Peyer's patch (tissue), 4 donors: ENCODE results near the gene SCAF1. TPM values are rescaled to one million over a fixed set of nuclear protein-coding genes. Genes with fewer than 3 reads are reported as not detected.

Experiments
- DNase-seq, 3 donors: peaks; one replicate each; pipeline ENCODE4 v3.0.0-alpha.2; 2017 to 2019
- H3K27ac ChIP-seq, 4 donors: fragments of 200-600 bp; sonication (generic); one replicate each; pipeline ENCODE4 v1.5.1; 2016 to 2019
- H3K27me3 ChIP-seq, 2 donors: fragments of 200-600 bp; sonication (generic); one replicate each; pipeline ENCODE4 v1.5.1; 2019
- H3K36me3 ChIP-seq, 3 donors: fragments of 200-600 bp; sonication (generic); one replicate each; pipeline ENCODE4 v1.5.1; 2016 to 2019
- H3K4me1 ChIP-seq, 4 donors: fragments of 200-600 bp; sonication (generic); one replicate each; pipeline ENCODE4 v1.5.1; 2016 to 2019
- H3K4me3 ChIP-seq, 4 donors: fragments of 200-600 bp; sonication (generic); 1 replicate in 3 of 4; 2 replicates in 1 of 4; pipeline ENCODE4 v1.5.1; 2016 to 2019; ENCODE audit warnings: mild to moderate bottlenecking in 1 of 4
- H3K9me3 ChIP-seq, 4 donors: fragments of 200-600 bp; sonication (generic); one replicate each; pipeline ENCODE4 v1.5.1; 2016 to 2019; ENCODE audit warnings: mild to moderate bottlenecking in 1 of 4
- CTCF ChIP-seq, 6 experiments: fragments of 450-650 bp in 4 of 6; fragments of 200-600 bp in 2 of 6; sonication (generic) in 1 of 6; IDR thresholded peaks; one replicate each; pipeline ENCODE4 v1.5.1; 2017 to 2019; ENCODE audit warnings: antibody characterized with exemption in 6 of 6, mild to moderate bottlenecking in 3 of 6, moderate library complexity in 1 of 6
- POLR2A ChIP-seq, 2 donors: fragments of 450-650 bp; IDR thresholded peaks; one replicate each; pipeline ENCODE4 v1.5.1; 2017; ENCODE audit warnings: antibody characterized with exemption in 2 of 2, mild to moderate bottlenecking in 2 of 2, moderate library complexity in 2 of 2
- total RNA-seq, 4 donors: library from RNA; depleted of rRNA; stranded (reverse); fragments of >200 nt; gene quantifications; one replicate each; pipeline ENCODE4 v1.1.0, GENCODE V29; 2016

SCAF1 gene
- total RNA-seq, 4 donors from 2014 or later, result 25.2 to 49.8 (median 44.0) TPM

- Histone ChIP-seq H3K36me3 (peaks cover 0 to 87% (median 0%) of the 10 kb centered on the region in 3 donors), H3K4me3 (no peak overlapping the region), H3K27me3 (no peaks in the 10 kb centered on the region), H3K27ac (no peak overlapping the region), H3K9me3 (no peaks in the 10 kb centered on the region), H3K4me1 (peaks cover 0 to 12% (median 3%) of the 10 kb centered on the region in 4 donors)
- DNase-seq, result no peak
- TF ChIP-seq CTCF (IDR thresholded peaks at IDR 0.05), result no peak
- no peak for TF ChIP-seq POLR2A (IDR thresholded peaks at IDR 0.05)
Observed at GRCh38 chr19:49597703-49597974, 44.4 kb upstream of the SCAF1 start.

- Histone ChIP-seq H3K36me3 (peaks cover 0 to 99% (median 0%) of the 10 kb centered on the region in 3 donors), H3K4me3 (no peak overlapping the region), H3K27me3 (no peaks in the 10 kb centered on the region), H3K4me1 (no peaks in the 10 kb centered on the region), H3K9me3 (no peaks in the 10 kb centered on the region), H3K27ac (no peak overlapping the region)
- DNase-seq, result no peak
- TF ChIP-seq POLR2A (IDR thresholded peaks at IDR 0.05) (no peak), CTCF (IDR thresholded peaks at IDR 0.05) (no peak)
Observed at GRCh38 chr19:49599378-49600295, 42.4 kb upstream of the SCAF1 start.

- no peaks in the 10 kb centered on the region for H3K27me3 ChIP-seq
- TF ChIP-seq POLR2A (IDR thresholded peaks at IDR 0.05) (no peak), CTCF (IDR thresholded peaks at IDR 0.05) (no peak)
Observed at GRCh38 chr19:49601482-49602038, 40.4 kb upstream of the SCAF1 start.

GRCh38 chr19:49602806-49603205 is 39.2 kb upstream of the SCAF1 start:
- peaks cover 0 to 90% (median 0%) of the 10 kb centered on the region in 3 donors for H3K36me3 ChIP-seq
- H3K27me3 ChIP-seq, result no peaks in the 10 kb centered on the region
- no peak for TF ChIP-seq CTCF (IDR thresholded peaks at IDR 0.05)
- TF ChIP-seq POLR2A (IDR thresholded peaks at IDR 0.05), result no peak
- no peak overlapping the region for H3K27ac ChIP-seq
- no peak overlapping the region for H3K4me3 ChIP-seq
- no peaks in the 10 kb centered on the region for H3K9me3 ChIP-seq
- DNase-seq, result no peak
- no peaks in the 10 kb centered on the region for H3K4me1 ChIP-seq

More at GRCh38 chr19:49601482-49602038, 40.4 kb upstream of the SCAF1 start:
- Histone ChIP-seq H3K27ac (no peak overlapping the region), H3K4me3 (no peak overlapping the region), H3K4me1 (no peaks in the 10 kb centered on the region), H3K36me3 (peaks cover 0 to 98% (median 0%) of the 10 kb centered on the region in 3 donors), H3K9me3 (no peaks in the 10 kb centered on the region)
- no peak for DNase-seq

- Histone ChIP-seq H3K4me3 (no peak overlapping the region), H3K9me3 (no peaks in the 10 kb centered on the region), H3K27me3 (no peaks in the 10 kb centered on the region), H3K4me1 (no peaks in the 10 kb centered on the region), H3K27ac (no peak overlapping the region), H3K36me3 (peaks cover 0 to 88% (median 0%) of the 10 kb centered on the region in 3 donors)
- DNase-seq, result no peak
- TF ChIP-seq POLR2A (IDR thresholded peaks at IDR 0.05), result no peak
- TF ChIP-seq CTCF (IDR thresholded peaks at IDR 0.05), result no peak
Observed at GRCh38 chr19:49605605-49606004, 36.4 kb upstream of the SCAF1 start.
